PC-9 (cell line): Measurements from ENCODE around the gene PROK1. TPM values are rescaled to one million over a fixed set of nuclear protein-coding genes. Genes with fewer than 3 reads are reported as not detected.
"Not testable (repeated sequence)": the region's sequence is repeated elsewhere in the genome, so short reads cannot be mapped to it uniquely, and the experiment has no call there.

Experiments used
- BruUV-seq: library from RNA; stranded (reverse); fragments of 400-500 nt; replicated peaks from 2 replicates; lab custom pipeline; 2021; lab: Mats Ljungman, UMichigan
- CTCF ChIA-PET: fragments of 300-600 bp; sonication (Branson Sonifier 250); formaldehyde crosslinking; loops from one replicate; lab custom pipeline; 2022; ENCODE audit warnings: antibody characterized with exemption; lab: Charles Lee
- POLR2A ChIA-PET: fragments of 300-600 bp; sonication (Branson Sonifier 250); formaldehyde crosslinking; loops from one replicate; lab custom pipeline; 2022; ENCODE audit warnings: antibody characterized with exemption; ENCODE audit not compliant: unreplicated experiment; lab: Charles Lee
- DNase-seq, 2 experiments: peaks; one replicate each; pipeline versions ENCODE4 v3.0.0 to v3.0.0-alpha.2; 2015 to 2022; ENCODE audit warnings: mixed read lengths in 1 of 2
- H2AFZ ChIP-seq: fragments of 200-600 bp; sonication (generic); 2 replicates; pipeline ENCODE4 v1.8.1; 2017; ENCODE audit warnings: antibody characterized with exemption
- H3F3A ChIP-seq: fragments of 200-600 bp; sonication (generic); 2 replicates; pipeline ENCODE4 v1.8.1; 2017; ENCODE audit warnings: antibody characterized with exemption, mild to moderate bottlenecking, low read depth; ENCODE audit not compliant: insufficient read depth
- H3K27ac ChIP-seq: fragments of 200-600 bp; sonication (generic); 2 replicates; pipeline ENCODE4 v1.6.1; 2016; ENCODE audit warnings: mixed run types
- H3K27me3 ChIP-seq: fragments of 200-600 bp; sonication (generic); 2 replicates; pipeline ENCODE4 v1.6.1; 2016; ENCODE audit warnings: low read depth, mixed run types; ENCODE audit not compliant: insufficient read depth
- H3K36me3 ChIP-seq: fragments of 200-600 bp; sonication (generic); 2 replicates; pipeline ENCODE4 v1.6.1; 2016; ENCODE audit warnings: low read depth, mixed run types
- H3K4me1 ChIP-seq: fragments of 200-600 bp; sonication (generic); replicated peaks from 2 replicates; pipeline ENCODE4 v1.6.1; 2016; ENCODE audit warnings: mixed run types; ENCODE audit not compliant: insufficient read depth
- H3K4me2 ChIP-seq: fragments of 200-600 bp; sonication (generic); 2 replicates; pipeline ENCODE4 v1.6.1; 2017; ENCODE audit warnings: mixed run types
- H3K4me3 ChIP-seq: fragments of 200-600 bp; sonication (generic); 2 replicates; pipeline ENCODE4 v1.6.1; 2016; ENCODE audit warnings: mixed run types
- H3K79me2 ChIP-seq: fragments of 200-600 bp; sonication (generic); 2 replicates; pipeline ENCODE4 v1.6.1; 2017; ENCODE audit warnings: low read depth, mixed run types
- H3K9me2 ChIP-seq: fragments of 200-600 bp; sonication (generic); 2 replicates; pipeline ENCODE4 v1.8.1; 2017; ENCODE audit warnings: mild to moderate bottlenecking; ENCODE audit not compliant: insufficient read depth
- H3K9me3 ChIP-seq: fragments of 200-600 bp; sonication (generic); 2 replicates; pipeline ENCODE4 v1.8.1; 2016; ENCODE audit warnings: low read depth; ENCODE audit not compliant: insufficient read depth
- H4K20me1 ChIP-seq: fragments of 200-600 bp; sonication (generic); 2 replicates; pipeline ENCODE4 v1.8.1; 2017; ENCODE audit not compliant: insufficient read depth
- CTCF ChIP-seq: fragments of 200-600 bp; sonication (generic); conservative IDR thresholded peaks from 2 replicates; pipeline ENCODE4 v1.6.1; 2017; ENCODE audit warnings: mixed run types, antibody characterized with exemption, mild to moderate bottlenecking, moderate library complexity
- EZH2 ChIP-seq: fragments of 200-600 bp; sonication (generic); IDR thresholded peaks from 2 replicates; pipeline ENCODE4 v1.8.0; 2017; ENCODE audit warnings: antibody characterized with exemption, low read depth
- intact Hi-C: fragments of 100-400 bp; cut with micrococcal nuclease; formaldehyde crosslinking; loops from one replicate; pipeline ENCODE4 v1.10.0; 2022; ENCODE audit not compliant: unreplicated experiment
- total RNA-seq: library from RNA; stranded (reverse); gene quantifications from 2 replicates; pipeline ENCODE4 v1.2.3, GENCODE V29; 2021

Gene PROK1
- total RNA-seq, 1 experiment from 2014 or later: not detected

- ChIA-PET CTCF (interaction anchor here (0.7 to 2.0 kb wide), 4 partner anchors 49 to 205 kb away, joined by 3 to 25 read pairs (median 4); no protein-coding TSS in a partner anchor), POLR2A (no interaction called here)
- DNase-seq: no peak
- Histone ChIP-seq H3K4me3 (no peak overlapping the region), H3K4me1 (peaks cover 13% of the 10 kb centered on the region), H3K9me3 (no peaks in the 10 kb centered on the region), H3F3A (0 out of 2 replicates have a peak, but pooled peaks cover 9% of the 10 kb centered on the region), H4K20me1 (no peaks in the 10 kb centered on the region), H3K9me2 (no peaks in the 10 kb centered on the region), H3K79me2 (peaks cover 27% of the 10 kb centered on the region), H3K36me3 (0 out of 2 replicates have a peak, but pooled peaks cover under 1% of the 10 kb centered on the region), H3K27me3 (no peaks in the 10 kb centered on the region), H3K4me2 (no peak overlapping the region), H2AFZ (no peak overlapping the region), H3K27ac (no peak overlapping the region)
- intact Hi-C loops: loop anchor here (5.0 kb wide), 2 partner anchors 206 to 209 kb away; no protein-coding TSS in a partner anchor
- TF ChIP-seq EZH2: no peak
- TF ChIP-seq CTCF: no peak
- BruUV-seq: no TSS peak
These were observed 39.7 kb upstream of the PROK1 start for GRCh38 chr1:110411173-110411735.

GRCh38 chr1:110412576-110412975 is 38.4 kb upstream of the PROK1 start:
- TF ChIP-seq CTCF (peak; percentile 96), EZH2 (no peak)
- CTCF ChIA-PET: interaction anchor here (0.6 to 2.7 kb wide), 8 partner anchors 21 to 358 kb away, joined by 3 to 25 read pairs (median 4); no protein-coding TSS in a partner anchor
- no peak overlapping the region for H3K27ac ChIP-seq
- intact Hi-C loops: loop anchor here (1.0 to 5.0 kb wide), 4 partner anchors 48 to 210 kb away; no protein-coding TSS in a partner anchor
- H3K4me3 ChIP-seq: no peak overlapping the region
- POLR2A ChIA-PET: no interaction called here
- no peaks in the 10 kb centered on the region for H3K27me3 ChIP-seq
- no peak overlapping the region for H2AFZ ChIP-seq
- no peak overlapping the region for H3K4me2 ChIP-seq
- peaks cover 14% of the 10 kb centered on the region for H3K79me2 ChIP-seq
- 0 out of 2 replicates have a peak, but pooled peaks cover 9% of the 10 kb centered on the region for H3F3A ChIP-seq
- H4K20me1 ChIP-seq: no peaks in the 10 kb centered on the region
- no peaks in the 10 kb centered on the region for H3K9me3 ChIP-seq
- no peaks in the 10 kb centered on the region for H3K9me2 ChIP-seq
- no TSS peak for BruUV-seq
- H3K36me3 ChIP-seq: no peaks in the 10 kb centered on the region
- DNase-seq: peak; percentile 60 to 74
- H3K4me1 ChIP-seq: peaks cover 9% of the 10 kb centered on the region

- BruUV-seq, H3K4me3 ChIP-seq, H3K27ac ChIP-seq, H3F3A ChIP-seq, H3K4me2 ChIP-seq, H3K9me3 ChIP-seq, H2AFZ ChIP-seq, H3K4me1 ChIP-seq, POLR2A ChIA-PET, DNase-seq, H3K9me2 ChIP-seq, H3K27me3 ChIP-seq, H3K36me3 ChIP-seq, H4K20me1 ChIP-seq: not testable (repeated sequence)
- H3K79me2 ChIP-seq: peaks cover 10% of the 10 kb centered on the region
- intact Hi-C loops: loop anchor here (5.0 kb wide), 2 partner anchors 204 to 211 kb away; no protein-coding TSS in a partner anchor
- CTCF ChIA-PET: interaction anchor here (0.6 to 2.7 kb wide), 5 partner anchors 41 to 359 kb away, joined by 3 to 25 read pairs (median 3); no protein-coding TSS in a partner anchor
These were observed 37.9 kb upstream of the PROK1 start for GRCh38 chr1:110413045-110413444.
